Measurements from ENCODE around the gene DVL1. TPM values are rescaled to one million over a fixed set of nuclear protein-coding genes. Genes with fewer than 3 reads are reported as not detected.

The DVL1 gene
- total and polyA plus RNA-seq, 2 of the 13 experiments (the other 11 are each of a cell fraction or from before 2014, with no cell fraction given): 30.8 to 60.4 TPM

- TF ChIP-seq ARID4A (CRISPR knock-in tag; IDR thresholded peaks at IDR 0.05; ENCODE audit: borderline replicate concordance) (peak; percentile 31), MBD4 (IDR thresholded peaks at IDR 0.05; ENCODE audit: borderline replicate concordance, low read length) (no peak), ZFX (CRISPR knock-in tag; IDR thresholded peaks at IDR 0.05; ENCODE audit: low read depth) (peak; percentile 81), ZBTB7A (CRISPR knock-in tag; IDR thresholded peaks at IDR 0.05) (peak; percentile 90), MTF1 (CRISPR knock-in tag; IDR thresholded peaks at IDR 0.05) (no peak), SMC3 (IDR thresholded peaks at IDR 0.05; ENCODE audit: low read length) (no peak), STAG1 (CRISPR knock-in tag; IDR thresholded peaks at IDR 0.05) (peak; percentile 51), SALL1 (CRISPR knock-in tag; IDR thresholded peaks at IDR 0.05) (peak; percentile 36; the same call in 1 of the 2 replicates), PHF8 (CRISPR knock-in tag; IDR thresholded peaks at IDR 0.05) (peak; percentile 42; the same call in 1 of the 2 replicates), CREB1 (IDR thresholded peaks at IDR 0.05) (peak; percentile 67; the same call in 1 of the 2 replicates), CREB1 (CRISPR knock-in tag; IDR thresholded peaks at IDR 0.05) (no peak), NR0B2 (CRISPR knock-in tag; IDR thresholded peaks at IDR 0.05) (0 out of 2 replicates have a peak, but pooled peaks have one; percentile 28), CTCF (CRISPR knock-in tag; IDR thresholded peaks at IDR 0.05) (peak; percentile 78), PATZ1 (CRISPR knock-in tag; IDR thresholded peaks at IDR 0.05) (peak; percentile 80), RAD21 (CRISPR knock-in tag; IDR thresholded peaks at IDR 0.05) (peak; percentile 58), SRY (CRISPR knock-in tag; IDR thresholded peaks at IDR 0.05) (no peak), ZBTB33 (CRISPR knock-in tag; IDR thresholded peaks at IDR 0.05) (peak; percentile 16; the same call in 1 of the 2 replicates)
These were observed at the start of gene DVL1 (continued) for GRCh38 chr1:1349256-1350012.

All from HepG2 (cell line).